NCI-H2227 (cell line): ENCODE measurements around the gene TGIF2LX.
A peak's percentile ranks its signal among the peaks of the same experiment; 100 is the strongest.
"Not testable (repeated sequence)": the region's sequence is repeated elsewhere in the genome, so short reads cannot be mapped to it uniquely, and the experiment has no call there.

Source experiments
- DNase-seq: peaks from one replicate; lab custom pipeline; 2025; ENCODE audit not compliant: unreplicated experiment; lab: John Stamatoyannopoulos, UW

Gene TGIF2LX

DNA sequence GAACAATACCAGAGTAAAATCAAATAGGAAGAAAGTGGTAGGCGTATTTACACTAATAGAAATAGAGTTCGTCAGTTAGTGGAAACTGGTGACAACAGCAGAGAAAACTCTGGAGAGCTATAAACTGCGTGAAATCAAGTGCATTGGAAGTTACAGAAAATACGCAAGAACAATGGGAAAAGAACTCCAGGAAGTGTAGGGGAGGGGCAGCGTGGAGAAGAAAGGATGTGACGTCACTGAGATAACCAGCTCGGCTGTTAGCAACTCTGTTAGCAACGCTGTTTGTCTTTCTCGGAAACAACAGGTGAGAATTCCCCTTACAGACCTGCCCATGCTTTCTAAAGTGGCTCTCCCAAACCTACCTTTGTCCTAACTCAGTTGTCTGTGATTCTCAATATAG lies at the start of gene TGIF2LX:
Gene TGIF2LX (plus strand): TSS at position 244 of the 400 bp plus-strand sequence. CDS start 178 bp downstream, outside the sequence.
- DNase-seq: peak; percentile 31

DNA sequence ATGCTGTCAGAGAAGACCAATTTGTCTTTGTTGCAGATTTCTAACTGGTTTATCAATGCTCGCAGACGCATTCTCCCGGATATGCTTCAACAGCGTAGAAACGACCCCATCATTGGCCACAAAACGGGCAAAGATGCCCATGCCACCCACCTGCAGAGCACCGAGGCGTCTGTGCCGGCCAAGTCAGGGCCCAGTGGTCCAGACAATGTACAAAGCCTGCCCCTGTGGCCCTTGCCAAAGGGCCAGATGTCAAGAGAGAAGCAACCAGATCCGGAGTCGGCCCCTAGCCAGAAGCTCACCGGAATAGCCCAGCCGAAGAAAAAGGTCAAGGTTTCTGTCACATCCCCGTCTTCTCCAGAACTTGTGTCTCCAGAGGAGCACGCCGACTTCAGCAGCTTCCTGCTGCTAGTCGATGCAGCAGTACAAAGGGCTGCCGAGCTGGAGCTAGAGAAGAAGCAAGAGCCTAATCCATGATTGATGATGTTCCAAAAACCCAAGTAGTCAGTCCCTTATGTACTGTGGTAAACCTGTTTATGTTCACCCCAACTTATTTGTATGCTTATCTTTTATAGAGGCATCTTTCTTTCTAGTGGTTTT lies 728 bp downstream of the TGIF2LX start:
- DNase-seq: peak; percentile 12

DNA sequence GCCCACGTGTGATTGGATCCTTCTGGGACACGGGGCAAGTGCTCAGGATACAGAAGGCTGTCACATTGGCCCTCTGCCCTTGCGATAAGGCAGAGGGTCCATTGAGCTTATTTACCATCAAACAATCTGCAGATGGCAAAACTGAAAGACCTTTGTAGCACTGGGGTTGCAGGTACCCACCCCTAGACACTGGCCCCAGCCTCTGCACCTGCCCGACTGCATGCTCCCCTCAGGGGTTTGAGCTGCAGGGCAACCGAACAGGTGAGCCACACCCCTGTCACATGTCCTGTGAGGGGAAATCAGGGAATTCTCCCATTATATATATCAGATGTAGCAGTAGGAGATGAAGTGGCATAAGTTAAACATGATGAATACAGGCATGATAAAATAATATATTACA lies 21.4 kb downstream of the TGIF2LX start:
- DNase-seq: not testable (repeated sequence)

DNA sequence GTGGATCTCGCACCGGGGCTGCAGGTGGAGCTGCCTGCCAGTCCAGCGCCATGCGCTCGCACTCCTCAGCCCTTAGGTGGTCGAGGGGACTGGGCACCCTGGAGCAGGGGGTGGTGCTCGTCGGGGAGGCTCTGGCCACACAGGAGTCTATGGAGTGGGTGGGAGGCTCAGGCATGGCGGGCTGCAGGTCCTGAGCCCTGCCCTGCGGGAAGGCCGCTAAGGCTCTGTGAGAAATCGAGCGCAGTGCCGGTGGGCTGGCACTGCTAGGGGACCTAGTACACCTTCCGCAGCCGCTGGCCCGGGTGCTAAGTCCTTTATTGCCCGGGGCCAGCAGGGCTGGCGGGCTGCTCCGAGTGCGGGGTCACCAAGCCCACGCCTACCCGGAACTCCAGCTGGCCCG lies 43.9 kb downstream of the TGIF2LX start:
- not testable (repeated sequence) for DNase-seq
